Uterus (tissue), 2 donors: Measurements from ENCODE around the gene NXT1.

Source experiments
- CTCF ChIP-seq, 4 experiments: fragments of 200-600 bp in 2 of 4; fragments of 450-650 bp in 2 of 4; sonication (generic) in 2 of 4; IDR thresholded peaks; one replicate each; pipeline ENCODE4 v1.5.1; 2016 to 2019; ENCODE audit warnings: antibody characterized with exemption in 4 of 4, mild to moderate bottlenecking in 2 of 4, moderate library complexity in 1 of 4
- POLR2A ChIP-seq, 2 donors: fragments of 450-650 bp; IDR thresholded peaks; one replicate each; pipeline ENCODE4 v1.6.1; 2016; ENCODE audit warnings: antibody characterized with exemption in 2 of 2, mild to moderate bottlenecking in 1 of 2, moderate library complexity in 1 of 2

GRCh38 chr20:23390091-23390774 is 39.6 kb downstream of the NXT1 start:
- TF ChIP-seq CTCF (IDR thresholded peaks at IDR 0.05) (no peak), POLR2A (IDR thresholded peaks at IDR 0.05) (no peak)
